ENCODE data around the gene MAPK12. TPM values are rescaled to one million over a fixed set of nuclear protein-coding genes. Genes with fewer than 3 reads are reported as not detected.

MAPK12 gene
- total RNA-seq, 1 experiment from 2014 or later: 86.7 TPM

- peak overlapping the region; percentile 98 for H3K4me2 ChIP-seq (ENCODE audit: low read length)
- peaks cover 51 to 84% of the 10 kb centered on the region in 2 experiments for H3K4me1 ChIP-seq (ENCODE audit: control insufficient read depth in 1 of 2, insufficient read depth in 2 of 2, low read length in 2 of 2)
- H3K79me2 ChIP-seq (ENCODE audit: insufficient read depth, low read length): peaks cover 79% of the 10 kb centered on the region
- ATAC-seq (peak; percentile 33), DNase-seq (ENCODE audit: low read depth, low spot score) (no peak)
- H3K27ac ChIP-seq (ENCODE audit: low read depth, low read length): peak overlapping the region; percentile 99
- no TSS peak for BruUV-seq (replicated peaks)
- peak overlapping the region; percentile 96 for H3K9ac ChIP-seq (ENCODE audit: low read length)
- intact Hi-C loops (cut with micrococcal nuclease): no loop called here
- H3K36me3 ChIP-seq (ENCODE audit: control insufficient read depth in 1 of 2, insufficient read depth in 2 of 2, low read length in 2 of 2): 0 out of 4 replicates have a peak, but pooled peaks cover 0 to 2% of the 10 kb centered on the region in 2 experiments
- ChIA-PET RAD21 (ENCODE audit: low non-redundant PET in 1 of 2, low total read pairs in 2 of 2, uncharacterized antibody in 2 of 2, unreplicated experiment in 2 of 2) (no interaction called here), POLR2A (interaction anchor here (0.8 to 2.3 kb wide), 3 partner anchors 10 to 24 kb away, joined by 3 to 11 read pairs (median 5); no protein-coding TSS in a partner anchor), CTCF (interaction anchor here (1.2 kb wide), 1 partner anchor 10 kb away, joined by 3 read pairs; no protein-coding TSS in a partner anchor)
- TF ChIP-seq ATF3 (IDR thresholded peaks at IDR 0.05): no peak
- peak in 2 of 3 experiments; percentile 7 to 13; a peak in 1 of 6 replicates for TF ChIP-seq CTCF (IDR thresholded peaks at IDR 0.05 in 2 of 3, conservative IDR thresholded peaks at IDR 0.05 in 1 of 3; ENCODE audit: borderline replicate concordance in 1 of 3, insufficient read depth in 1 of 3, low read depth in 2 of 3, low read length in 2 of 3)
- H3K27me3 ChIP-seq (ENCODE audit: insufficient read depth, low read length): no peaks in the 10 kb centered on the region
- no peaks in the 10 kb centered on the region for H3K9me2 ChIP-seq (ENCODE audit: insufficient read depth)
- no peaks in the 10 kb centered on the region for H3K9me3 ChIP-seq (ENCODE audit: control insufficient read depth in 1 of 2, insufficient read depth in 1 of 2, low read depth in 1 of 2, low read length in 2 of 2)
- no peak overlapping the region for H2AFZ ChIP-seq (ENCODE audit: low read depth, low read length, poor library complexity, severe bottlenecking)
- peak overlapping the region; percentile 20 to 70 for H3K4me3 ChIP-seq (replicated peaks in 1 of 2; ENCODE audit: low read depth in 1 of 2, low read length in 2 of 2)
- no peaks in the 10 kb centered on the region for H4K20me1 ChIP-seq (ENCODE audit: insufficient read depth)
Observed at GRCh38 chr22:50303848-50304527, 42.5 kb upstream of the MAPK12 start.

- POLR2A ChIA-PET: interaction anchor here (0.8 to 2.3 kb wide), 2 partner anchors 9 to 21 kb away, joined by 3 to 11 read pairs; no protein-coding TSS in a partner anchor
- Histone ChIP-seq H3K9me2 (ENCODE audit: insufficient read depth) (no peaks in the 10 kb centered on the region), H3K9me3 (ENCODE audit: control insufficient read depth in 1 of 2, insufficient read depth in 1 of 2, low read depth in 1 of 2, low read length in 2 of 2) (no peaks in the 10 kb centered on the region), H3K79me2 (ENCODE audit: insufficient read depth, low read length) (peaks cover 85% of the 10 kb centered on the region), H3K4me2 (ENCODE audit: low read length) (peak overlapping the region; percentile 98), H4K20me1 (ENCODE audit: insufficient read depth) (no peaks in the 10 kb centered on the region), H3K4me3 (replicated peaks in 1 of 2; ENCODE audit: low read depth in 1 of 2, low read length in 2 of 2) (peak overlapping the region in 1 of 2 experiments; percentile 70; a peak in 2 of 4 replicates), H3K27me3 (ENCODE audit: insufficient read depth, low read length) (no peaks in the 10 kb centered on the region), H3K9ac (ENCODE audit: low read length) (peak overlapping the region; percentile 96), H3K36me3 (ENCODE audit: control insufficient read depth in 1 of 2, insufficient read depth in 2 of 2, low read length in 2 of 2) (0 out of 4 replicates have a peak, but pooled peaks cover 0 to 2% of the 10 kb centered on the region in 2 experiments), H3K4me1 (ENCODE audit: control insufficient read depth in 1 of 2, insufficient read depth in 2 of 2, low read length in 2 of 2) (peaks cover 56 to 84% of the 10 kb centered on the region in 2 experiments), H2AFZ (ENCODE audit: low read depth, low read length, poor library complexity, severe bottlenecking) (no peak overlapping the region), H3K27ac (ENCODE audit: low read depth, low read length) (peak overlapping the region; percentile 99)
- DNase-seq (ENCODE audit: low read depth, low spot score): no peak
- no TSS peak for BruUV-seq (replicated peaks)
- TF ChIP-seq SP1 (IDR thresholded peaks at IDR 0.05; ENCODE audit: low read depth): no peak
- TF ChIP-seq MAX (IDR thresholded peaks at IDR 0.05): no peak
- TF ChIP-seq TCF7L2 (IDR thresholded peaks at IDR 0.05; ENCODE audit: borderline replicate concordance, extremely low read depth, insufficient read depth, insufficient read length): no peak
- no peak for TF ChIP-seq SRF (IDR thresholded peaks at IDR 0.05; ENCODE audit: low read depth)
- no peak for TF ChIP-seq REST (IDR thresholded peaks at IDR 0.05; ENCODE audit: low read depth)
- TF ChIP-seq POLR2AphosphoS5 (IDR thresholded peaks at IDR 0.05; ENCODE audit: low read depth, low read length): no peak
- no peak for TF ChIP-seq ATF3 (IDR thresholded peaks at IDR 0.05)
- TF ChIP-seq RAD21 (IDR thresholded peaks at IDR 0.05; ENCODE audit: low read depth): no peak
- ATAC-seq: no peak
- CTCF ChIA-PET: interaction anchor here (1.2 kb wide), 1 partner anchor 10 kb away, joined by 3 read pairs; no protein-coding TSS in a partner anchor
- RAD21 ChIA-PET (ENCODE audit: low non-redundant PET in 1 of 2, low total read pairs in 2 of 2, uncharacterized antibody in 2 of 2, unreplicated experiment in 2 of 2): no interaction called here
- intact Hi-C loops (cut with micrococcal nuclease): no loop called here
Observed at GRCh38 chr22:50303515-50303847, 42.0 kb upstream of the MAPK12 start.
